Measurements from ENCODE around the gene PHTF1.

- TF ChIP-seq POLR2A (IDR thresholded peaks at IDR 0.05): no peak
- TF ChIP-seq CTCF (IDR thresholded peaks at IDR 0.05): no peak
These were observed 57.9 kb downstream of the PHTF1 start for GRCh38 chr1:113701429-113701828.
